Tibial nerve (tissue), 4 donors: Measurements from ENCODE around the gene RDH12. TPM values are rescaled to one million over a fixed set of nuclear protein-coding genes. Genes with fewer than 3 reads are reported as not detected.

Experiments used
- DNase-seq, 2 donors: peaks; one replicate each; pipeline ENCODE4 v3.0.0-alpha.2; 2019; ENCODE audit warnings: low spot score in 2 of 2
- H3K27ac ChIP-seq, 4 donors: fragments of 200-600 bp; sonication (generic) in 3 of 4; one replicate each; pipeline ENCODE4 v1.5.1; 2017 to 2019; ENCODE audit warnings: mild to moderate bottlenecking in 1 of 4
- H3K27me3 ChIP-seq, 2 donors: fragments of 200-600 bp; sonication (generic) in 1 of 2; one replicate each; pipeline versions ENCODE4 v1.5.1 to v1.6.0; 2017 to 2019
- H3K36me3 ChIP-seq, 3 donors: fragments of 200-600 bp; sonication (generic); one replicate each; pipeline ENCODE4 v1.5.1; 2018 to 2019
- H3K4me1 ChIP-seq, 4 donors: fragments of 200-600 bp; sonication (generic) in 3 of 4; one replicate each; pipeline ENCODE4 v1.5.1; 2017 to 2019
- H3K4me3 ChIP-seq, 4 donors: fragments of 200-600 bp; sonication (generic) in 3 of 4; one replicate each; pipeline ENCODE4 v1.5.1; 2017 to 2019; ENCODE audit warnings: mild to moderate bottlenecking in 1 of 4, moderate library complexity in 1 of 4
- H3K9me3 ChIP-seq, 4 donors: fragments of 200-600 bp; sonication (generic) in 3 of 4; one replicate each; pipeline ENCODE4 v1.5.1; 2017 to 2019
- CTCF ChIP-seq, 5 experiments: fragments of 200-600 bp in 3 of 5; fragments of 450-650 bp in 2 of 5; sonication (generic) in 3 of 5; IDR thresholded peaks; one replicate each; pipeline ENCODE4 v1.5.1; 2016 to 2019; ENCODE audit warnings: antibody characterized with exemption in 5 of 5, mild to moderate bottlenecking in 3 of 5, moderate library complexity in 2 of 5
- EP300 ChIP-seq, 2 donors: sonication (generic); formaldehyde crosslinking; IDR thresholded peaks; one replicate each; pipeline ENCODE4 v1.6.1; 2017; ENCODE audit warnings: antibody characterized with exemption in 2 of 2, mild to moderate bottlenecking in 1 of 2
- POLR2A ChIP-seq, 2 donors: fragments of 450-650 bp; IDR thresholded peaks; one replicate each; pipeline ENCODE4 v1.6.1; 2017; ENCODE audit warnings: antibody characterized with exemption in 2 of 2, mild to moderate bottlenecking in 2 of 2, moderate library complexity in 2 of 2
- WGBS, 2 donors: methylation state at CpG; one replicate each; pipeline ENCODE4 v1.1.5; 2018; 5-methylcytosine and 5-hydroxymethylcytosine counted together
- total RNA-seq, 4 donors: library from RNA; depleted of rRNA; stranded (reverse); fragments of >200 nt; gene quantifications; one replicate each; pipeline ENCODE4 v1.1.0, GENCODE V29; 2016

RDH12 gene
- total RNA-seq, 4 donors from 2014 or later: not detected

- 90 to 95% methylated on average over 2 of the region's 2 CpGs for WGBS, 2 donors
- Histone ChIP-seq H3K27ac (no peak overlapping the region), H3K9me3 (no peaks in the 10 kb centered on the region), H3K36me3 (peaks cover 0 to 95% (median 17%) of the 10 kb centered on the region in 3 donors), H3K4me1 (no peaks in the 10 kb centered on the region), H3K27me3 (no peaks in the 10 kb centered on the region), H3K4me3 (no peak overlapping the region)
- no peak for TF ChIP-seq POLR2A (IDR thresholded peaks at IDR 0.05)
- no peak for TF ChIP-seq CTCF (IDR thresholded peaks at IDR 0.05)
- TF ChIP-seq EP300 (IDR thresholded peaks at IDR 0.05): no peak
- DNase-seq: no peak
Measured at GRCh38 chr14:67759916-67760315, 58.2 kb downstream of the RDH12 start.

GRCh38 chr14:67762051-67762450 is 60.4 kb downstream of the RDH12 start:
- WGBS, 2 donors: 73 to 86% methylated on average over 5 of the region's 5 CpGs

GRCh38 chr14:67763158-67763822 is 61.6 kb downstream of the RDH12 start:
- Histone ChIP-seq H3K36me3 (peaks cover 0 to 99% (median 17%) of the 10 kb centered on the region in 3 donors), H3K9me3 (no peaks in the 10 kb centered on the region), H3K27ac (no peak overlapping the region), H3K4me3 (no peak overlapping the region), H3K4me1 (no peaks in the 10 kb centered on the region), H3K27me3 (no peaks in the 10 kb centered on the region)
- TF ChIP-seq POLR2A (IDR thresholded peaks at IDR 0.05) (no peak), EP300 (IDR thresholded peaks at IDR 0.05) (no peak), CTCF (IDR thresholded peaks at IDR 0.05) (no peak)
- 87 to 88% methylated on average over 4 of the region's 4 CpGs for WGBS, 2 donors
- DNase-seq: no peak

More at GRCh38 chr14:67762051-67762450, 60.4 kb downstream of the RDH12 start:
- peaks cover 0 to 97% (median 17%) of the 10 kb centered on the region in 3 donors for H3K36me3 ChIP-seq
- H3K27me3 ChIP-seq: no peaks in the 10 kb centered on the region
- no peaks in the 10 kb centered on the region for H3K9me3 ChIP-seq
- no peak for DNase-seq
- H3K4me3 ChIP-seq: no peak overlapping the region
- no peak overlapping the region for H3K27ac ChIP-seq
- no peak for TF ChIP-seq POLR2A (IDR thresholded peaks at IDR 0.05)
- no peak for TF ChIP-seq CTCF (IDR thresholded peaks at IDR 0.05)
- TF ChIP-seq EP300 (IDR thresholded peaks at IDR 0.05): no peak
- no peaks in the 10 kb centered on the region for H3K4me1 ChIP-seq

GRCh38 chr14:67764496-67764895 is 62.8 kb downstream of the RDH12 start:
- no peaks in the 10 kb centered on the region for H3K4me1 ChIP-seq
- H3K36me3 ChIP-seq: peaks cover 0 to 100% (median 17%) of the 10 kb centered on the region in 3 donors
- H3K27ac ChIP-seq: no peak overlapping the region
- no peak overlapping the region for H3K4me3 ChIP-seq
- TF ChIP-seq POLR2A (IDR thresholded peaks at IDR 0.05) (no peak), EP300 (IDR thresholded peaks at IDR 0.05) (no peak), CTCF (IDR thresholded peaks at IDR 0.05) (no peak)
- no peaks in the 10 kb centered on the region for H3K27me3 ChIP-seq
- H3K9me3 ChIP-seq: no peaks in the 10 kb centered on the region
- 83 to 92% methylated on average over 4 of the region's 4 CpGs for WGBS, 2 donors
- DNase-seq: no peak

GRCh38 chr14:67765192-67765834 is 63.6 kb downstream of the RDH12 start:
- TF ChIP-seq EP300 (IDR thresholded peaks at IDR 0.05): no peak
- no peak for TF ChIP-seq POLR2A (IDR thresholded peaks at IDR 0.05)
- no peak for TF ChIP-seq CTCF (IDR thresholded peaks at IDR 0.05)
- 92% methylated on average over 5 of the region's 5 CpGs for WGBS, 2 donors
- Histone ChIP-seq H3K36me3 (peaks cover 0 to 100% (median 17%) of the 10 kb centered on the region in 3 donors), H3K27me3 (no peaks in the 10 kb centered on the region), H3K9me3 (no peaks in the 10 kb centered on the region), H3K27ac (no peak overlapping the region), H3K4me3 (no peak overlapping the region), H3K4me1 (no peaks in the 10 kb centered on the region)
- no peak for DNase-seq
